DMS114 treated with DMSO at 0.1 percent for 48 hours (cell line): ENCODE data around the gene CARS1.

Experiments used
- DNase-seq: peaks from one replicate; lab custom pipeline; 2025; ENCODE audit not compliant: unreplicated experiment; lab: John Stamatoyannopoulos, UW

Gene CARS1

DNA sequence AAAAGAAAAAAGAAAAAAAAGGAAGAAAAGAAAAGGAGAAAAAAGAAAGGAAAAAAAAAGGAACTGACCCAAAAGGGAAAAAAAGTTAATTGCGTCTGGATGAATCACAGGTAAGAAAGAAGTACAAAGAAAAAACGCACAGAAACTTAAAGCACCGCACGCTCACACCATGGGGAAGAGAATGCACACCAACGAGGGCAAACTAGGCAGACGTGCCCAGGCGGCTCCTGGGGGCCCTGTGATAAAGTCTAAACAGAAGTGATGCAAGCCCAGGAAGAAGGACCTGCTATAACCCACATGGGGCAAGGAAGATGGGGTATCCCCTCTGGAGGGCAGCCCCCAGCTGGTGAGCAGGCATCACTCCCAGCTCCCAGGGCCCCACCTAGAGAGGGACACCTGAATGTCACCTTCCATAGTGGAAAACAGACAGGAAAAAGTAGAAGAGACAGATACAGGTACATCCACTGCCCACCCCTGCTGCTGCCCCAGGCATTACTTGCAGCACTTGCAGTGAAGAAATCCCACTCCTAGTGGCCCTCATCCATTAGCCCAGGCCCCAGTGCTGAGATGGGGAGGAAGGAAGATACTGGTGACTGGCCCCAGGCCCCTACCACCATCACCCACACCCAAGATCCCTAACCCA is 94.0 kb downstream of the CARS1 start:
- DNase-seq = no peak

GRCh38 chr11:2961080-2961479 is 96.1 kb downstream of the CARS1 start:
- DNase-seq = no peak

DNA sequence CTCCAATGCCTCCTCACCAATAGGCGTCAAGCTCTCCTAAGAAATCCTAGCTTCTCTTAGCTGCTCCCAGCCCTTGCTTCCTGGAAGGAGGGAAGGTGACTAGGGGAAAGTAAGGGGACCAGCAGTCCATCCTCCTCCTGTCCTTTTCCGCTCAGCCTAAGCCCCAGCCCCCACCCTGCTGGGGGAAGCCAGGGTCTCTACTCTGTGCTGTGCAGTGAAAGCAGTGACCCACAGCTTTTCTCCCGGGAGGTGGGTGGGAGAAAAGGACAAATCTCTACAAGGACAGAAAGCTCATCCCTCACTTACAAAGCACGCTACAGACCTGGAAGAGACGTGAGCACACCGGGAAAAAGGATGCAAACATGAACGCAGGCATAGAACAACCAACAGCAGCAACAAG is 97.1 kb downstream of the CARS1 start:
- no peak for DNase-seq

- DNase-seq = no peak
These were observed 99.0 kb downstream of the CARS1 start for GRCh38 chr11:2958251-2958650.

GRCh38 chr11:2955906-2956476 is 101.2 kb downstream of the CARS1 start:
- no peak for DNase-seq

DNA sequence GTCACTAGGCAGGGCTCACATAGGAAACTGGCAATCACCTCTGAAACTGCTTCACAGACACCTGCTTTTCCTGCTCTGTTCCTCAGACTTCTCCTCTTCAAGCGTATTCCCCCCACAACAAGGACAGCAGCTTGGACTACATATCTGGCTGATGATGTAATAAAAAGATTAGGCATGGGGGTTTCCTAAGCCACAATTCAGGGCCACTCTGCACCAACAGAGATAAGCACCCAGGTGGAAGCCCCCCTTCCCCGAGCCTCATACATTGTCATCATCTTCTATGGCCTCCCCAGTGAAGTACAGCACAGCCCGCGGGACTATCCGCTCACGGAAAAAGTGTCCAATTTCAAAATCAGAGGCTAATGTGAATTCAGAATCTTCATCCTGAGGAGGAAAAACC is 103.0 kb downstream of the CARS1 start:
- DNase-seq = no peak

DNA sequence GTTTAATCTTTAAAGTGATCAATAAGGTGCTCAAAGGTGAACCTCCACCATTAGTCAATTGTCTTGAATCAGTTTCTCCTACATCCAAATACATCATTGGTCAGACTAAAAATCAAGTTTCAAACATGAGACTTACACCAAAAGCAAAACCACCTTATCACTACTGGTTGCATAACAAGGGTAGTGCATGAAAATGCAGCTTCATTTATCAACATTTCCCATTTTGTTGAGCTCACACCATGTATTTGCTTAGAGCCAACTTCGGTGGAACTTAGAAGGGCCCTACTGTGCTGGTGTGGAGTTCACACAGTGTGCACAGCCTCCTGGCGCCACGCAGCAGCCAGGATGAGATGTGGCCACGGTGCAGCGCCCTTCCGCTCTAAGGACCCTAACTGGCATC is 104.9 kb downstream of the CARS1 start:
- DNase-seq = no peak

- DNase-seq = no peak
These were observed 105.8 kb downstream of the CARS1 start for GRCh38 chr11:2951231-2952110.
